Osteoblast (primary cell): ENCODE measurements around the gene CTBP2. TPM values are rescaled to one million over a fixed set of nuclear protein-coding genes. Genes with fewer than 3 reads are reported as not detected.

Experiments used
- DNase-seq: peaks from one replicate; pipeline ENCODE4 v3.0.0; 2011; ENCODE audit warnings: low spot score, mixed read lengths; ENCODE audit not compliant: insufficient read length; ENCODE audit errors: missing footprints
- H2AFZ ChIP-seq: 2 replicates; pipeline ENCODE4 v1.6.0; 2011; ENCODE audit warnings: mild to moderate bottlenecking, low read length
- H3K27ac ChIP-seq: 2 replicates; pipeline ENCODE4 v1.5.1; 2011; ENCODE audit warnings: mild to moderate bottlenecking, low read depth, low read length, moderate library complexity
- H3K27me3 ChIP-seq: 2 replicates; pipeline ENCODE4 v1.6.0; 2012; ENCODE audit warnings: mild to moderate bottlenecking, control low read depth, inconsistent platforms, low read length, moderate library complexity; ENCODE audit not compliant: insufficient read depth
- H3K36me3 ChIP-seq: 2 replicates; pipeline ENCODE4 v1.5.1; 2011; ENCODE audit warnings: mild to moderate bottlenecking, low read length, control low read depth, moderate library complexity; ENCODE audit not compliant: insufficient read depth
- H3K4me1 ChIP-seq: 2 replicates; pipeline ENCODE4 v1.5.1; 2011; ENCODE audit warnings: mild to moderate bottlenecking, low read length, control low read depth, moderate library complexity; ENCODE audit not compliant: insufficient read depth
- H3K4me2 ChIP-seq: 2 replicates; pipeline ENCODE4 v1.6.0; 2011; ENCODE audit warnings: mild to moderate bottlenecking, low read length; ENCODE audit not compliant: insufficient read depth
- H3K4me3 ChIP-seq: fragments of 200-600 bp; sonication (generic); 3 replicates; pipeline ENCODE4 v1.5.1; 2012; ENCODE audit warnings: mild to moderate bottlenecking, low read length, inconsistent platforms; ENCODE audit not compliant: insufficient read depth
- H3K79me2 ChIP-seq: 2 replicates; pipeline ENCODE4 v1.6.0; 2012; ENCODE audit warnings: mild to moderate bottlenecking, low read length, control low read depth, inconsistent platforms; ENCODE audit not compliant: insufficient read depth
- H3K9me3 ChIP-seq: 2 replicates; pipeline ENCODE4 v1.5.1; 2011; ENCODE audit warnings: low read depth, low read length, control low read depth
- H4K20me1 ChIP-seq: 2 replicates; pipeline ENCODE4 v1.6.0; 2012; ENCODE audit warnings: mild to moderate bottlenecking, low read length, control low read depth; ENCODE audit not compliant: insufficient read depth
- CTCF ChIP-seq: IDR thresholded peaks from 2 replicates; pipeline ENCODE4 v1.5.1; 2011; ENCODE audit warnings: mild to moderate bottlenecking, low read depth, low read length, moderate library complexity; ENCODE audit errors: extremely low read depth
- total RNA-seq: library from RNA; depleted of rRNA; stranded (reverse); fragments of >200 nt; gene quantifications from 2 replicates; pipeline ENCODE4 v1.2.3, GENCODE V29; 2012

The CTBP2 gene
- total RNA-seq, 1 donor = 65.9 TPM

DNA sequence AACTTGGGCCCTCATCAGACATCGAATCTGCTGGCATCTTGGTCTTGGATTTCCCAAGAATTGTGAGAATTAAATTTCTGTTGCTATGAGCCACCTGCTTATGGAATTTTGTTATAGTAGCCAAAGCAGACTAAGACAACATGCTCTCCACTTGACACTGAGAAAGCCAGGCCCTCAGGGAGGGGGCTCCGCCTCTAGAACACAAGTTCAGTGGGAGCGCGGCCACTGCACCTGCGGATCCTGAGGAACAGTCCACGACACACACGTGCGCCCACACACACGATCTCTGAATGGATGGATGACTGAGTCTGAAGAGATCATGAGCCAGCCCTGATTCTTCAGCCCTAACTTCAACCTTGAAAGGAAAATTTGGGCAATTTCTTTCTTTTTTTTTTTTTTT lies 73.7 kb downstream of the CTBP2 start:
- Histone ChIP-seq H3K36me3 (peaks cover 14% of the 10 kb centered on the region), H3K79me2 (peaks cover 67% of the 10 kb centered on the region), H3K4me2 (no peak overlapping the region), H3K27ac (no peak overlapping the region), H3K27me3 (no peaks in the 10 kb centered on the region), H3K4me1 (peaks cover 31% of the 10 kb centered on the region), H3K9me3 (no peaks in the 10 kb centered on the region), H3K4me3 (no peak overlapping the region), H2AFZ (no peak overlapping the region), H4K20me1 (peaks cover 24% of the 10 kb centered on the region)
- no peak for TF ChIP-seq CTCF
- DNase-seq = no peak

DNA sequence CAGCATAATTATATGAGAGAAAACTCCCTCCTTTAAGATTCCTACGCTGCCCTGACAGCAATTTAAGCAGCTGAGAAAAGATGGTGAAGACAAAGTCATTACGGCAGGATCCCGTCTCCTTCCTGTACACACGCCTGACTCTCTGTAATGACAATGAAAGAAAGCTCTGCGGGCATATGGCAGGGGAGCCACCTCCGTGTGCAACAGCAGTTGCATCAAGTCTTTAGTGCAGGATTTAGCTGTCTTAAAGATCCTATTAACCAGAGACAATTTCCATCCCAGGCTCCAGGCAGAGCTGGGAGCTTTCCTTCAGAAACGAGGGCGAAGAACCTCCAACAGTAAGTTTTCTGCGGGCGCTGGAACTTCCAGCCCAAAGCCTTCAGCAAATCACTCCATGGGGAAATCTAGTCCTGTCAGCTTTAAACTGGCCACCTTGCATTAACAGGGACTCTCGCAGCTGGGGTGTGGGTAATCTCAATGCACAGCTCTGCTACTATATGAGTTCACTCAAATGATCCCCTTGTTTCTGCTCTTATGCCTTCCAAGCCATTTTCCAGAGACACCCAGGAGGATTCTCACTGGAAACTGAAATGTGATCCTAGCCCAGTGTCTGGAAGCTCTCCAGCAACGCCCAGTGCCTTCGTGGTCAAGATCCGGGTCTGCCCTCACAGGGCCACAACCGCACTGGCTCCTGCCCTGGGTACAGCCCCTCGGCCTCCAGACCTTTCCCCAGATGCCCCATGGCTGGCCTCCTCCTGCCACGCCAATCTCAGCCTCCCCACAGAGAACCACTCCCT lies 74.9 kb downstream of the CTBP2 start:
- peak overlapping the region; percentile 46 for H3K4me3 ChIP-seq
- H3K27me3 ChIP-seq = no peaks in the 10 kb centered on the region
- H3K27ac ChIP-seq = peak overlapping the region; percentile 87
- peak overlapping the region; percentile 72 for H3K4me2 ChIP-seq
- peak; percentile 88 for DNase-seq
- peaks cover 21% of the 10 kb centered on the region for H4K20me1 ChIP-seq
- H2AFZ ChIP-seq = peak overlapping the region; percentile 65
- peaks cover 67% of the 10 kb centered on the region for H3K79me2 ChIP-seq
- no peak for TF ChIP-seq CTCF
- peaks cover 14% of the 10 kb centered on the region for H3K36me3 ChIP-seq
- peaks cover 29% of the 10 kb centered on the region for H3K4me1 ChIP-seq
- no peaks in the 10 kb centered on the region for H3K9me3 ChIP-seq

DNA sequence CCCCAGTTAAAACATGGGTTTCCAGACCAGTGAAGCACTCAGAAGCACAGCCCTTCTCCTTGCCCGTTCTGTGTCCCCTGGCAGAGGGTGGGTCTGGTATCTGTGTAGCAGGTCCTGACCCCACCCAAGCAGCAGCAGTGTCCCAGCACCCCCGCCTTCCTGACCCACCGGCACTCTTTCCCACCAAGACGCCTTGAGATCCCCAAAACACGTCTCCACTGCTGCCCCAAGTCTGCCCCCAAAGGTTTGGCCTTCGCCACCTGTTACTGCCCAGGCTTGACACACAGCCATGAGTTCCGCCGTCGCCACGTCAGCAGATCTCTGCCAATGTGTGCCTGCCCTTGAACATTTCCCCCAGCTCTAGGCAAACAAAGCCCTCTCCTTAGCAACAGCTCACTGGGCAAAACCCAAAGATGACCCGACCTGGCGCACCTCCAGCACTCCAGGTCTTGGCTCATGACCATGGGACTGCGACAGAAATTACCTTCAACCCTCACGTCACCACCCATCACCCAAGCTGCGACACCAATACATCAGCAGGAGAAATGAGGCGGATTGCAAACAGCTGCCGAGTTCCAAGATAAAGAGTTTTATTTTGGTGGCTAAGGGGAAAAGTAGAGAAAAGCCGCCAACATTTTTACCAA lies 75.6 kb downstream of the CTBP2 start:
- H2AFZ ChIP-seq = peak overlapping the region; percentile 65
- DNase-seq = peak; percentile 92

More for the DNA sequence above, 75.6 kb downstream of the CTBP2 start:
- Histone ChIP-seq H3K79me2 (peaks cover 69% of the 10 kb centered on the region), H4K20me1 (peaks cover 22% of the 10 kb centered on the region), H3K4me2 (peak overlapping the region; percentile 72), H3K9me3 (no peaks in the 10 kb centered on the region), H3K27me3 (no peaks in the 10 kb centered on the region), H3K27ac (peak overlapping the region; percentile 87), H3K36me3 (peaks cover 14% of the 10 kb centered on the region), H3K4me3 (peak overlapping the region; percentile 46), H3K4me1 (peaks cover 29% of the 10 kb centered on the region)
- no peak for TF ChIP-seq CTCF
